ENCODE results near the gene LSR. TPM values are rescaled to one million over a fixed set of nuclear protein-coding genes. Genes with fewer than 3 reads are reported as not detected.
A peak's percentile ranks its signal among the peaks of the same experiment; 100 is the strongest.

Gene LSR
- total RNA-seq, 1 experiment from 2014 or later = 0.59 TPM

DNA sequence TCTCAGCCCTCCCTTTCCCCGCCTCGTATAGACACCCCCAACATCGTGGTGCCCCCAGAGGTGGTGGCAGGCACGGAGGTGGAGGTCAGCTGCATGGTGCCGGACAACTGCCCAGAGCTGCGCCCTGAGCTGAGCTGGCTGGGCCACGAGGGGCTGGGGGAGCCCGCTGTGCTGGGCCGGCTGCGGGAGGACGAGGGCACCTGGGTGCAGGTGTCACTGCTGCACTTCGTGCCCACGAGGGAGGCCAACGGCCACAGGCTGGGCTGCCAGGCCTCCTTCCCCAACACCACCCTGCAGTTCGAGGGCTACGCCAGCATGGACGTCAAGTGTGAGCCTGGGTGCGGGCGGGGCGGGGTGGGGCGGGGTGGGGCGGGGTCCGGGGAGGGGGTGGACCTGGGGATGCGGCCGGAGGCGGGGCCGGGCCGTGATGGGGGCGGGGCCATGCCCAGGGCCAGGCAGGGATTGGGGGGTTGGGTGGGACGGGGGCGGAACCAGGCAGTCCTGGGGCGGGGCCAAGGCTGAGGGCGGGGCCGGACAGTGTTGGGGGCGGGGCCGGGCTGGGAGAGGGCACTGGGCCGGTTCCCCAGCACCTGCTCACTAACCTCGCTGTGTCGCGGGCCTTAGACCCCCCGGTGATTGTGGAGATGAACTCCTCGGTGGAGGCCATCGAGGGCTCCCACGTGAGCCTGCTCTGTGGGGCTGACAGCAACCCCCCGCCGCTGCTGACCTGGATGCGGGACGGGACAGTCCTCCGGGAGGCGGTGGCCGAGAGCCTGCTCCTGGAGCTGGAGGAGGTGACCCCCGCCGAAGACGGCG, 50.9 kb downstream of the LSR start:
- no peak overlapping the region for H3K4me3 ChIP-seq
- H3K4me1 ChIP-seq = no peaks in the 10 kb centered on the region
- no peaks in the 10 kb centered on the region for H3K9me3 ChIP-seq (replicated peaks)
- DNase-seq = no peak
- H3K27me3 ChIP-seq = no peaks in the 10 kb centered on the region
- no peak overlapping the region for H3K27ac ChIP-seq
- no peaks in the 10 kb centered on the region for H3K36me3 ChIP-seq

DNA sequence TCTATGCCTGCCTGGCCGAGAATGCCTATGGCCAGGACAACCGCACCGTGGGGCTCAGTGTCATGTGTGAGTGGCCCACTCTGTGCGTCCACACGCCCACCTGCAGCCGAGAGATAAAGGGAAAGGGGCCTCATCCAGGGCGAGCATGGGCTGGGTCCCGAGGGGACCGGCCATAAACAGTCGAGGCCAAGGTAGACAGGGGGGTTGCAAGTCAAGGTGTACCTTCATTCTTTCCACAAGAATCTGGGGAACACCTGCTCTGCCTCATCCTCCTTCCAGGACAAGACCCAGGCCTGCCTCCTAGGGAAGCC, 51.5 kb downstream of the LSR start:
- no peak for DNase-seq
- Histone ChIP-seq H3K4me3 (no peak overlapping the region), H3K36me3 (no peaks in the 10 kb centered on the region), H3K27me3 (no peaks in the 10 kb centered on the region), H3K9me3 (replicated peaks) (no peaks in the 10 kb centered on the region), H3K4me1 (no peaks in the 10 kb centered on the region), H3K27ac (no peak overlapping the region)

DNA sequence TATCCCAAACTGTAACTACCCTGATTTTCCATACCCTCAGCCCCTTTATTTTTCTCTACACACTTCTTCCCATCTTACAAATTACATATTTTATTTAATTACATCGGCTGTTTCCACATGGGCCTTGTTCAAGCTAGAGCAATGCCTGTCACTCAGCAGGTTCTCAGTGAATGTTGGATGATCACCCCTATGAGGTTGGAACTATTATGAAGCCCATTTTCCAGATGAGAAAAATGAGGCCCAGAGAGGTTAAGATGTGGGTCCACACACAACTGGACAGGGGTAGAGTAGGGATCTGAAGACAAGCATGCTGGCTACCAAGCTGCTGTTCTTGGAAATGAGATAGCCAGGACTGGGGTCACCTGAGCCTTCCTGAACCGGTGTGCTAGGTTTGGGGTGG, 53.2 kb downstream of the LSR start:
- Histone ChIP-seq H3K36me3 (no peaks in the 10 kb centered on the region), H3K27ac (no peak overlapping the region), H3K27me3 (no peaks in the 10 kb centered on the region), H3K4me1 (no peaks in the 10 kb centered on the region), H3K9me3 (replicated peaks) (no peaks in the 10 kb centered on the region), H3K4me3 (no peak overlapping the region)
- no peak for DNase-seq

DNA sequence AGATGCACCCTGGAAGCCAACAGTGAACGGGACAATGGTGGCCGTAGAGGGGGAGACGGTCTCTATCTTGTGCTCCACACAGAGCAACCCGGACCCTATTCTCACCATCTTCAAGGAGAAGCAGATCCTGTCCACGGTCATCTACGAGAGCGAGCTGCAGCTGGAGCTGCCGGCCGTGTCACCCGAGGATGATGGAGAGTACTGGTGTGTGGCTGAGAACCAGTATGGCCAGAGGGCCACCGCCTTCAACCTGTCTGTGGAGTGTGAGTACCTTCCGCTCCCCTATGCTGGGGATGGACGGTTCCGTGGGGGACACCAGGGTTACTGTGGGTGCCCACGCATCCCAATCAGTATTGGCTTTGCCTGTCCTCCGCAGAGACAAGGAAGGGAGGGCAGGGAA, 53.6 kb downstream of the LSR start:
- no peaks in the 10 kb centered on the region for H3K27me3 ChIP-seq
- no peaks in the 10 kb centered on the region for H3K4me1 ChIP-seq
- no peak overlapping the region for H3K27ac ChIP-seq
- no peaks in the 10 kb centered on the region for H3K9me3 ChIP-seq (replicated peaks)
- no peak for DNase-seq
- no peak overlapping the region for H3K4me3 ChIP-seq
- no peaks in the 10 kb centered on the region for H3K36me3 ChIP-seq

DNA sequence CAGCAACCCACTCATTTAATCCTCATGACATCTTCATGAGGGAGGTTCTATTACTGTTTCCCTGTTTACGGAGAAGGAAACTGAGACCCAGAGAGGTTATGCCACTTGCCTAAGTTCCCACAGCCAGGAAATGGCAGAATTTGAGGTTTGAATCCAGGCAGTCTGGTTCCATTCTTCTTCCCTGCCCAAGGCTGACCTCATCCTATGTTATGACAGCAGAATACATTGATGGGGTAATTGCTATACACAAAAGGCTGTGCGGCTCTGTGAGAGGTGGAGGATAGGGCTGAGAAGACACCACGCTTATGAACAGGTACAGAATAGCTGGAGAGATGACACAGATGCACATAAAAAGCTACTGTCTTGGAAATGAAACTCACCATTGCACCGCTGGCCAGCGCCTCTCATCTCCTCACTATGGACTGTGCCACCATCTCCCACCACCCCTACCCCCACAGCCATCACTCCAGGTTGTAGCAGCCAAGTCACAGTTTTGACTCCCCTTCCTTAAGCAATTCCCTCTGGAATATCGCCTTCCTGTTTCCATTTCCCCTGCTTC, 54.6 kb downstream of the LSR start:
- H3K27me3 ChIP-seq = no peaks in the 10 kb centered on the region
- H3K36me3 ChIP-seq = no peaks in the 10 kb centered on the region
- no peaks in the 10 kb centered on the region for H3K9me3 ChIP-seq (replicated peaks)
- no peak overlapping the region for H3K27ac ChIP-seq
- no peak for DNase-seq
- no peak overlapping the region for H3K4me3 ChIP-seq
- H3K4me1 ChIP-seq = no peaks in the 10 kb centered on the region

DNA sequence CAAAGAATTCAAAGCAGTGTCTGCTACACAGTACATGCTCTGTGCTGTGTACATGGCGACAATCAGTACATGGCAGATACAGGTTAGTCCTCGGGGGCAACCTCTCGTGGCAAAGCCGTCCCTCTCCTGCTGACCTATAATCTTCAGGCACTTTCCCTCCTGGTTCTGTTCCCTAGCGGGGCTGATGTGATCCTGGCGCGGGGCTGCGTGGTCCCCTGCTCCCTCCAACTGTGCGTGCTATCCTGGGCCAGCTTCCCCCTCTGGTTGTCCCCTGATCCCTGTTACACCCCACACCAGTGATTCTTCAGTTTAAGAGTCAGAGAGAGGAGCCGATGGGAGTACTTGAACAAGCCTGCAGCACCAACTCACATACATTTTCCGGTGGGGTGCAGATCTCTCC, 55.2 kb downstream of the LSR start:
- Histone ChIP-seq H3K27ac (no peak overlapping the region), H3K27me3 (no peaks in the 10 kb centered on the region), H3K4me1 (no peaks in the 10 kb centered on the region), H3K4me3 (no peak overlapping the region), H3K9me3 (replicated peaks) (no peaks in the 10 kb centered on the region), H3K36me3 (no peaks in the 10 kb centered on the region)
- no peak for DNase-seq

DNA sequence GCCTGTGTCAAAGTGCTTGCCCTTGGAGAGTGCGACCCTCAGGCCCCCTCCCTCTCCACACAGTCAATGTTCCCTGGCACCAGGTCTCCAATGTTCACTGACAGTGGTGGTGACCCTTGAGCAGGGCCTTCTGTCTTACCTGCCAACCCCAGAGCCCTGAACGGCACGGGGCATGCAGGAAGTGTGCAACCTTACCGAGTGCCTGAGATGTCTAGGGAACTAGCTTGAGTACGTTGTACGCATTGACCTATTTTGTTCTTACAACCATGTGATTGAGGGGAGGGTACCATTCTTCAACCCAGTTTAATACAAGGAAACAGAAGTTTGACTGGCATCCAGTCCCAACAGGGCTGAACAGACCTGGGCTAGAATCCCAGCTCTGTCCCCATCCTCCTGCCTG, 56.4 kb downstream of the LSR start:
- Histone ChIP-seq H3K4me1 (peaks cover 7% of the 10 kb centered on the region; the same call in 1 of the 2 replicates), H3K4me3 (no peak overlapping the region), H3K27ac (no peak overlapping the region), H3K27me3 (no peaks in the 10 kb centered on the region), H3K9me3 (replicated peaks) (no peaks in the 10 kb centered on the region), H3K36me3 (no peaks in the 10 kb centered on the region)
- no peak for DNase-seq

DNA sequence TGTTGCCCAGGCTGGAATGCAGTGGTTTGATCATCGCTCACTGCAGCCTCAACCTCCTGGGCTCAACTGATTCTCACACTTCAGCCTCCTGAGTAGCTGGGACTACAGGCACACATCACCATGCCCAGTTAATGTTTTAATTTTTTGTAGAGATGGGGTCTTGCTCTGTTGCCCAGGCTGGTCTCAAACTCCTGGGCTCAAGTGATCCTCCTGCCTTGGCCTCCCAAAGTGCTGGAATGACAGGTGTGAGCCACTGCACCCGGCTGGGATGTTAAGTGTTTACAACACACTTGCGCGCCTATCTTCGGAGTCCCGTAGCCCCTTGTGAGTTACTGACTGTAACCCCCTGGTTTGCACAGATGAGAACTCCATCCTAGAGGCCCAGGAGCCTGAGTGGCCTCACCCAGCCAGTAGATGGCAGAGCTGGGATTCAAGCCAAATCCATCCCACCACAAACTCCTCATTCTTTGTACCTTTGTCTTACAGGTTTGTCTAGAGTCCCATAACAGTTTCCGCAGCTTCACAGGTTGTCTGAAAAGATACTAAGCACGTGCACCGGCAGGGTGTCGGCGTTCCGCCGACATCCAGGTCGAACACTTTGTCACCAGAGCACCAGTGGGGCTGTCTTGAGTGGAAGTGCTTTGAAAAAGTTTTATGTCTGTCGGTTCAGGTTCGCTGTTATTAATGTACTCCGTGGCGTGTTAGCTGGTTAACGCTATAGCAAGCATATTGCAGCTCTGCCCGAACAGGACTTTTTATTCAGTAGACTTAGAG, 57.9 kb downstream of the LSR start:
- Histone ChIP-seq H3K27ac (no peak overlapping the region), H3K36me3 (no peaks in the 10 kb centered on the region), H3K9me3 (replicated peaks) (no peaks in the 10 kb centered on the region), H3K27me3 (no peaks in the 10 kb centered on the region), H3K4me1 (peaks cover 7% of the 10 kb centered on the region; the same call in 1 of the 2 replicates), H3K4me3 (no peak overlapping the region)
- DNase-seq = no peak

DNA sequence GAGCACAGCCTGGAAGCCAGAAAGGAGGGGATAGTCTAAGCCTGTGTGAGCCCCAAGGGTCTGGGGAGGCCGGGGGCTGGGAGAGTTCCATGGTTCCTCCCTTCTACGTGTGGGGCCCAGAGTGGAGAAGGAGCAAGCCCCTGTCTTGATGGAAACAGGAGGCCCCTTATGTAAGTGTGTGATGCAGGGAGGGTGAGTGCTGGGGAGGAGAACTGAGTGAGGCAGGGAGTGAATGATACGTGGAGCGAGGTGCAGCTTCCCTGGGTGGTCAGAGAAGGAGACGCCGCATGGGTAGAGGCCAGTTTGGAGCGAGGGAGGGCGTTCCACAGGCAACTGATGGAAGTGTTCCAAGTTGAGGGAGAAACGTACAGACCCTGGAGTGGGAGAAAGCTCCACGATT, 59.1 kb downstream of the LSR start:
- Histone ChIP-seq H3K4me3 (no peak overlapping the region), H3K9me3 (replicated peaks) (no peaks in the 10 kb centered on the region), H3K36me3 (no peaks in the 10 kb centered on the region), H3K4me1 (peaks cover 7% of the 10 kb centered on the region; the same call in 1 of the 2 replicates), H3K27ac (no peak overlapping the region), H3K27me3 (no peaks in the 10 kb centered on the region)
- DNase-seq = peak in 1 of 2 experiments; percentile 50

DNA sequence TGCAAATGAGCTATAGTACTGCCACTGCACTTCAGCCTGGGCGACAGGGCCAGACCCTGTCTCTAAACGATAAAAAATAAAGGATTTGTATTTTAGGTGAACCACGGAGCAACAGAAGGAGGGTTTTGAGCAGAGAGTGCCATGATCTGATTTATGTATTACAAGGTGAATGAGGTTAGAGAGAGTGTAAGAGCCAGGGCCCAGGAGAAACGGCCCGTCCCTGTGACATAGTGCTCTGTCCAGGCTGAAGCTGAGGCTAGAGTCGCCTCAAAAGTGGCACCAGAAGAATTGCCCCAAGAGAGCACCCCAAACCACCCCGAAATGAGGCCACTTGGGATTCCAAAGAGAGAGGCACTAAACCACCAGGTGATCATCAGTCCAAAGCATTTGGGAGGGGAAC, 60.1 kb downstream of the LSR start:
- Histone ChIP-seq H3K4me3 (no peak overlapping the region), H3K27me3 (no peaks in the 10 kb centered on the region), H3K9me3 (replicated peaks) (no peaks in the 10 kb centered on the region), H3K36me3 (no peaks in the 10 kb centered on the region), H3K27ac (no peak overlapping the region), H3K4me1 (peaks cover 7% of the 10 kb centered on the region; the same call in 1 of the 2 replicates)
- DNase-seq = no peak

DNA sequence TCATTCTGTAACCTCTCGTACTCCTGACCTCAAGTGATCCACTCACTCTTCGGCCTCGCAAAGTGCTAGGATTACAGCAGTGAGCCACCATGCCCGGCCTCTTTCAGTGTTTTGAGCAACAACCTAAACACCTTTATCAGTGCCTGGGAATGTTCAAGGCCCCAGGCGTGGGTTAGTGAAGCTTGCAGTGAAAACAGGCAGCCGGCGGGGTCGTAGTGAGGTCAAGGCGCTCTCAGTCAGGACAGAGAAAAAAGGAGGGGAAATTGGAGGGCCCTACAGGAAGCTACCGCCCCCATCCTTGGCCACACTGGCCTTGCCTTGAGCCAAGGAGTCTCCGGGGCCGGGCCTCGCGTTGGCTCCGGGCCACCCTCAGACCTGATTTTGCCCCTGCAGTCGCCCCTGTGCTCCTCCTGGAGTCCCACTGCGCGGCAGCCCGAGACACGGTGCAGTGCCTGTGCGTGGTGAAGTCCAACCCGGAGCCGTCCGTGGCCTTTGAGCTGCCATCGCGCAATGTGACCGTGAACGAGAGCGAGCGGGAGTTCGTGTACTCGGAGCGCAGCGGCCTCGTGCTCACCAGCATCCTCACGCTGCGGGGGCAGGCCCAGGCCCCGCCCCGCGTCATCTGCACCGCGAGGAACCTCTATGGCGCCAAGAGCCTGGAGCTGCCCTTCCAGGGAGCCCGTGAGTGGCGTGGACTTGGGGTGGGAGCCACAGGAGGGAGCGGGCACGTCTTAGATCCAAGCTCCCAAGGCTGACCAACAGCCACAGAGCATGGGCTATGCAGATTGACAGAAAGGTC, 60.9 kb downstream of the LSR start:
- Histone ChIP-seq H3K4me1 (peaks cover 7% of the 10 kb centered on the region; the same call in 1 of the 2 replicates), H3K4me3 (no peak overlapping the region), H3K27me3 (no peaks in the 10 kb centered on the region), H3K27ac (no peak overlapping the region), H3K36me3 (no peaks in the 10 kb centered on the region), H3K9me3 (replicated peaks) (no peaks in the 10 kb centered on the region)
- DNase-seq = no peak

DNA sequence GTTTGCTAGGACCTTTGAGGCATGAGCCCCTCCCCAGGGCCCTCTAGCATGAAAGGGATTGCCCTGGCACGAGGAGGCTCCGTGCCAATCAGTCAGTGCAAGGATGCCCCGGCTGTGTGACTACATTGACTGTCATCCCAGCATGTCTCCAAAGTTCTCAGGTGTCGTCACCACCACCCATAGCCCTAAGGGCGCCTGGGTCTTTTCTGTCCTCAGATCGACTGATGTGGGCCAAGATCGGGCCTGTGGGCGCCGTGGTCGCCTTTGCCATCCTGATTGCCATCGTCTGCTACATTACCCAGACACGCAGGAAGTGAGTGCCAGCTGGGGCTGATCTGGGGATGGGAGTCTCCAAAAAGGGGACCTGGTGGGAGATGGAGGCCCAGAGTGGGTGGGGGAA, 61.5 kb downstream of the LSR start:
- Histone ChIP-seq H3K27ac (no peak overlapping the region), H3K4me1 (peaks cover 7% of the 10 kb centered on the region; the same call in 1 of the 2 replicates), H3K9me3 (replicated peaks) (no peaks in the 10 kb centered on the region), H3K36me3 (no peaks in the 10 kb centered on the region), H3K27me3 (no peaks in the 10 kb centered on the region), H3K4me3 (no peak overlapping the region)
- DNase-seq = no peak

DNA sequence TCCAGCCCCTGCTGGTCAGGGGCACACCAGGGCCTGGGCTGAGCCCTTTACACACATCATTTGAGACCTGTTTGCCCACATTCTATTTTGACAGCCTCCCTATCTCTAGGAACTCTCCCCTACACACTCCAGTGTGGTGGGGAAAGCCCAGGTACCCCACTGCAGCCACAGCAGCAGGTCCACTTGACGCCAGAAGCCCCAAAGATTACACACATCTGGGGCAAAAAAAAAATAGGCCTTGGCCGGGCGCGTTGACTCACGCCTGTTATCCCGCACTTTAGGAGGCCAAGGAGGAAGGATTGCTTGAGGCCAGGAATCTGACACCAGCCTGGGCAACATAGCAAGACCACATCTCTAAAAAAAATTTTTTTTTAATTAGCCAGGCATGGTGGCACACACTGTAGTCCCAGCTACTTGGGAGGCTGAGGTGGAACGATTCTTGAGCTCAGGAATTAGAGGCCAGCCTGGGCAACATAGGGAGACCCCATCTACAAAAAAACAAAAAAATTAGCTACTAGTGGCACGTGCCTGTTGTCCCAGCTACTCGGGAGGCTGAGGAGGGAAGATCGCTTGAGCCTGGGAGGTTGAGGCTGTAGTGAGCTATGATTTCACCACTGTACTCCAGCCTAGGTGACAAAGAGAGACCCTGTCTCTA, 62.1 kb downstream of the LSR start:
- Histone ChIP-seq H3K4me3 (no peak overlapping the region), H3K36me3 (no peaks in the 10 kb centered on the region), H3K27me3 (no peaks in the 10 kb centered on the region), H3K27ac (no peak overlapping the region), H3K4me1 (peaks cover 7% of the 10 kb centered on the region; the same call in 1 of the 2 replicates), H3K9me3 (replicated peaks) (no peaks in the 10 kb centered on the region)
- no peak for DNase-seq

DNA sequence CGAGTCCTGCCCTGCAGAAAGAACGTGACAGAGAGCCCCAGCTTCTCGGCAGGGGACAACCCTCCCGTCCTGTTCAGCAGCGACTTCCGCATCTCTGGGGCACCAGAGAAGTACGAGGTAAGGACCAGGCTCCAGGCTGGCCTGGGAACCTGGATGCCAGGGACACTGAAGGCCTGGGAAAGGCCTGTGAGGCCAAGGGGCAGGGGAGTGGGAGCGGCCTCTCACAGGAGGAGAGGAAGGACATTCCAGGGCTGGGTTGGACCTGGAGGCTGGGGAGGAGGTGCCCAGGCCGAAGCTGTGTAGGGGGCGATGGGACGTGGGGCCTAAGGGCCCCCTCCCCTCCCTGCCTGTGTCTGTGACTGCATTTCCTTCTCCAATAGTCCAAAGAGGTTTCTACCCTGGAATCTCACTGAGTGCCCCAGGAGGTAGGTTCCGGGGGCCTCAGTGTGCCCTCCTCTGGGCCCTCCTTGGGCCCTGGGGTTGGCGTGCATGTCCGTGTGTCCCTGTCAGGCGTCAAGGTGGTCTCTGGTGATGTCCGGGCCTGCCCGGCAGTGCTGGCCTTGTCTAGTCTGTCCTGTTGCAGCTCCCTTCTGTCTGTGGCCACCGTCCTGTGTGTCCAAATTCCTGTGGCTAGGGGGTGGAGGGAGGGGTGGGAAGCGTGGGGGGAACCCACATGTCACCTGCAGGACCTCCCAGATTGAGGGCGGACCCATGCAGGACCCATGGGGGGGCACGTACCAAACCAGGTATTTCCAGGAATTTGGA, 63.3 kb downstream of the LSR start:
- Histone ChIP-seq H3K27me3 (no peaks in the 10 kb centered on the region), H3K4me3 (no peak overlapping the region), H3K4me1 (peaks cover 7% of the 10 kb centered on the region; the same call in 1 of the 2 replicates), H3K9me3 (replicated peaks) (no peaks in the 10 kb centered on the region), H3K36me3 (no peaks in the 10 kb centered on the region), H3K27ac (no peak overlapping the region)
- no peak for DNase-seq
